RCC 7860 (cell line): ENCODE results near the gene FAM151A.

Experiments
- DNase-seq: peaks from one replicate; pipeline ENCODE4 v3.0.0-alpha.2; 2015; ENCODE audit warnings: low spot score
- FAIRE-seq: peaks from 2 replicates; lab custom pipeline; 2012; peaks lifted over from hg19 to GRCh38; lab: Jason Lieb, UNC

Gene FAM151A

GRCh38 chr1:54581621-54582035, 41.7 kb downstream of the FAM151A start:
- DNase-seq = peak; percentile 52
- peak; percentile 65 for FAIRE-seq

GRCh38 chr1:54580856-54581550, 42.3 kb downstream of the FAM151A start:
- FAIRE-seq (no peak), DNase-seq (no peak)

GRCh38 chr1:54579337-54579781, 44.0 kb downstream of the FAM151A start:
- FAIRE-seq (no peak), DNase-seq (no peak)

GRCh38 chr1:54577612-54578011, 45.7 kb downstream of the FAM151A start:
- no peak for FAIRE-seq
- DNase-seq = no peak

- DNase-seq (no peak), FAIRE-seq (no peak)
These were observed 47.6 kb downstream of the FAM151A start for GRCh38 chr1:54575605-54576290.

- FAIRE-seq = no peak
- DNase-seq = no peak
These were observed 48.2 kb downstream of the FAM151A start for GRCh38 chr1:54575161-54575560.

GRCh38 chr1:54574158-54574778, 49.1 kb downstream of the FAM151A start:
- DNase-seq (no peak), FAIRE-seq (no peak)

- DNase-seq (no peak), FAIRE-seq (no peak)
These were observed 50.8 kb downstream of the FAM151A start for GRCh38 chr1:54572542-54572850.

- DNase-seq = no peak
- no peak for FAIRE-seq
These were observed 51.4 kb downstream of the FAM151A start for GRCh38 chr1:54571803-54572541.

GRCh38 chr1:54571326-54571725, 52.0 kb downstream of the FAM151A start:
- no peak for FAIRE-seq
- no peak for DNase-seq

- FAIRE-seq = no peak
- no peak for DNase-seq
These were observed 53.2 kb downstream of the FAM151A start for GRCh38 chr1:54570161-54570560.

- no peak for FAIRE-seq
- no peak for DNase-seq
These were observed 54.0 kb downstream of the FAM151A start for GRCh38 chr1:54569339-54569738.

- DNase-seq = no peak
These were observed 55.4 kb downstream of the FAM151A start for GRCh38 chr1:54567961-54568360.

GRCh38 chr1:54566438-54567141, 56.7 kb downstream of the FAM151A start:
- DNase-seq (no peak), FAIRE-seq (no peak)

More at GRCh38 chr1:54567961-54568360, 55.4 kb downstream of the FAM151A start:
- FAIRE-seq = no peak

GRCh38 chr1:54565113-54565501, 58.2 kb downstream of the FAM151A start:
- no peak for DNase-seq
- FAIRE-seq = no peak

- FAIRE-seq (no peak), DNase-seq (no peak)
These were observed 58.8 kb downstream of the FAM151A start for GRCh38 chr1:54564312-54565112.

GRCh38 chr1:54559771-54560231, 63.5 kb downstream of the FAM151A start:
- FAIRE-seq (no peak), DNase-seq (no peak)
